Stimulated activated CD8-positive, alpha-beta memory T cell treated with anti-CD3 and anti-CD28 coated beads, Interleukin-12 subunit alpha, Interleukin-12 subunit beta, amount 100 ng/mL, for 24 hours (primary cell): ENCODE data around the gene SORCS3.

Source experiments
- DNase-seq: peaks from one replicate; pipeline ENCODE4 v3.0.0-alpha.2; 2020; ENCODE audit errors: extremely low read depth

SORCS3 gene

GRCh38 chr10:104777086-104777799 is 136.2 kb downstream of the SORCS3 start:
- no peak for DNase-seq

GRCh38 chr10:104778371-104778770 is 137.3 kb downstream of the SORCS3 start:
- DNase-seq: no peak

- DNase-seq: no peak
Measured at GRCh38 chr10:104779701-104780100, 138.6 kb downstream of the SORCS3 start.

- no peak for DNase-seq
Measured at GRCh38 chr10:104780165-104780564, 139.1 kb downstream of the SORCS3 start.

GRCh38 chr10:104780946-104781595 is 140.0 kb downstream of the SORCS3 start:
- no peak for DNase-seq

- no peak for DNase-seq
Measured at GRCh38 chr10:104784452-104784851, 143.4 kb downstream of the SORCS3 start.

- DNase-seq: no peak
Measured at GRCh38 chr10:104791471-104791870, 150.4 kb downstream of the SORCS3 start.

- DNase-seq: no peak
Measured at GRCh38 chr10:104795411-104795810, 154.3 kb downstream of the SORCS3 start.

GRCh38 chr10:104796823-104797222 is 155.7 kb downstream of the SORCS3 start:
- no peak for DNase-seq

- no peak for DNase-seq
Measured at GRCh38 chr10:104802941-104803340, 161.9 kb downstream of the SORCS3 start.

- DNase-seq: no peak
Measured at GRCh38 chr10:104804880-104805279, 163.8 kb downstream of the SORCS3 start.

GRCh38 chr10:104806801-104807200 is 165.7 kb downstream of the SORCS3 start:
- no peak for DNase-seq

GRCh38 chr10:104807581-104808310 is 166.7 kb downstream of the SORCS3 start:
- DNase-seq: no peak

- DNase-seq: no peak
Measured at GRCh38 chr10:104809288-104810090, 168.4 kb downstream of the SORCS3 start.

GRCh38 chr10:104811166-104811565 is 170.1 kb downstream of the SORCS3 start:
- no peak for DNase-seq

- no peak for DNase-seq
Measured at GRCh38 chr10:104816501-104816900, 175.4 kb downstream of the SORCS3 start.

- DNase-seq: no peak
Measured at GRCh38 chr10:104819731-104820130, 178.6 kb downstream of the SORCS3 start.

GRCh38 chr10:104822088-104822487 is 181.0 kb downstream of the SORCS3 start:
- no peak for DNase-seq

GRCh38 chr10:104824380-104825006 is 183.4 kb downstream of the SORCS3 start:
- no peak for DNase-seq

- DNase-seq: no peak
Measured at GRCh38 chr10:104831272-104831671, 190.2 kb downstream of the SORCS3 start.

- no peak for DNase-seq
Measured at GRCh38 chr10:104834580-104834979, 193.5 kb downstream of the SORCS3 start.

GRCh38 chr10:104835422-104835821 is 194.3 kb downstream of the SORCS3 start:
- DNase-seq: no peak
